RPMI8226 (cell line): ENCODE data around the gene DDB1.
A peak's percentile ranks its signal among the peaks of the same experiment; 100 is the strongest.

Experiments used
- DNase-seq: peaks from one replicate; pipeline ENCODE4 v3.0.0-alpha.2; 2015

Gene DDB1

DNA sequence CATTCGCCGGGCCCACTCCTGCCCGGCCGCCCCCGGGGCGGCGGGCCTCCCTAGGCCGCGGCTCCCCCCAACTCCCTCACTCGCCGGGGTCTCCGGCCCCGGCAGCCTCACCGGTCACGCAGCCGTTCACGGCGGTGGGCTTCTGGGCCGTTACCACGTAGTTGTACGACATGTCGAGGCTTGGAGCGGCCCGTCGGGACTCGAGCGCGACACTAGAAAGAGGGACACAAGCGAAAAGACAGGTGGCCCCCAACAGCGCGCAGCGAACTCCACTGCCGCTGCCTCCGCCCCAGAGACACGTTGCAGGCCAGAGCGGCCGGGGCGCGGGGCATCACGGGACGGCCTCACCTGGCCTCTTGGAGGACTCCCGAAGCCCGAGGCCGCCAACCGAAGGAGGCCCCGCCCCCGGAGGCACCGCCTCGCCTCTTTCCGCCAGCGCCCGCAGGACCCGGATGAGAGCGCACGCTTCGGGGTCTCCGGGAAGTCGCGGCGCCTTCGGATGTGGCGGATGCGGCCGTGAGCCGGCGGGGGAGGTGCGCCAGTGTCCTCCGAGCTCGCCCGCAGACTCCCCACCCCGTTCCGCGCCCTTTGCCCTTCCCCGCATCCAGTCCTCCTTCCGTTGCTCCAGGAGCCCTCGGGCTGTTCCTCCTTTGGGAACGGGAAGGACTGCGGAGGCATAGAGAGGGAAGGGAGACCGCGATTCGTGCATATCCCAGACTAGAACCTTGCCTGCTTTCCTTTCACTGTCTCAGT, at the start of gene DDB1, which contains the start of gene TKFC:
TSS of gene DDB1 (minus strand) at position 309 of the 753 bp plus-strand sequence. CDS start at position 172, 137 bp downstream.
TSS of gene TKFC (plus strand) at position 432 of the 753 bp plus-strand sequence. CDS start 1,501 bp downstream, outside the sequence.
- DNase-seq, result peak; percentile 99

DNA sequence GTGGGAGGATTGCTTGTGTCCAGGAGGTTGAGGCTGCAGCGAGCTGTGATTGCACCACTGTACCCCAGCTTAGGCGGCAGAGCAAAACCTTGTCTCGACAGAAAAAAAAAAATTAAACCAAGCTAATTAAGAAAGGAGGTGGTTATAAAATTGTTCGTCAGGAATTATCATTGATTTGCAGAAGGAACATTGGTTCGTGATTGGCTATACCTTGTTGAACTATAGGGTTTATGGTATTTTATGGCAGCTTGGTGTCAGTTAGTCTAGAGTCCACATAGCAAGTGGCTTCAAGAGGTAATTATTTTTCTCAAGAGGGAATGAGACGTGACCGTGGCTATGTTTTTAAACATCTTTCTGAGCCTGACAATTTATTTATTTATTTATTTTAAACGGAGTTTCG, 48.0 kb upstream of the DDB1 start:
- DNase-seq, result no peak

DNA sequence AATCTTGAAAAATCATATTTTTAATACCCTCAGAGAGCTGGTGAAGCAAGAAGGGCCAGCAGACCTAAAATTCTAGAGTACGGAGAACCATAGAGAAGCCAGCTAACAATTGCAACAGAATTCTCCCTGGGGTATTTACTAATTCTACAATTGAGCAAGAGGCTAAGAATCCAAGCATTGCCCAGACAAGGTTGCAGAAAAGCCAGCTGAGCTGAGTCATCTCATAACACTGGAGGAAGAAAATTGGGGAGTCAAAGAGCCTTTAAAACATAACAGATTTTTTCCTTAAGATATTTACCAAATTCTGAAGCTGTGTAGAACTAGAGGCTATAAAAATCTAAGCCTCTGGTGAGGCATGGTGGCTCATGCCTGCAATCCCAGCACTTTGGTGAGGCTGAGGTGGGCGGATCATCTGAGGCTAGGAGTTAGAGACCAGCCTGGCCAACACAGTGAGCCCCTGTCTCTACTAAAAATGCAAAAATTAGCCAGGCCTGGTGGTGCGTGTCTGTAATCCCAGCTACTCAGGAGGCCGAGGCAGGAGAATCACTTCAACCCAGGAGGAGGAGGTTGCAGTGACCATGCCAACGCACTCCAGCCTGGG, 45.9 kb upstream of the DDB1 start:
- no peak for DNase-seq

DNA sequence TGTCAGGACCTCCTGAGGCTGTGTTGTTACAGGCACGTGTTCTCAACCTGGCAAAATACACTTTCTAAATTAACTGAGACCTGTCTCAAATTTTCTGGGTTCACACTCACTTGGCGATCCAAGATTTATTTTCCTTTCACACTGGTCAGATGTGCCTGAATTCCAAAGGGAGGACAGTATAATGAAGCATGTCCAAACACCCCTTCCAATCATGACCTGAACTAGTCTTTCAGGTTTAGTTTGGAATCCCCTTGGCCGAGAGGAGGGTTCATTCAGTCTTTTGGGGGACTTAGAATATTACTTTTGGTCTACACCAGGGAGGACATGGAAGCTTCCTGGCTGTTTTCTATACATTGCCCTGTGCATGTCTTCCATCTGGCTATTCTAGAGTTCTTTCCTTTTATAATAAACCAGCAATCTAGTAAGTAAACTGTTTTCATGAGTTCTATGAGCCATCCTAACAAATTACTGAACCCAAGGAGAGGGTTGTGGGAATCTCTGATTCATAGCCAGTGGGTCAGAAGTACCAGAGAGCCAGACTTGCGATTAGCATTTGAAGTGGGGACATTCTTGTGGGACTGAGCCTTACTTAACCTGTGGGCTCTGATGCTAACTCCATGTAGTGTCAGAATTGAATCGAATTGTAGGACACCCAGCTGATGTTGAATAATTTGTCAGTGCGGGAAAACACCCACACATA, 44.7 kb upstream of the DDB1 start:
- no peak for DNase-seq

DNA sequence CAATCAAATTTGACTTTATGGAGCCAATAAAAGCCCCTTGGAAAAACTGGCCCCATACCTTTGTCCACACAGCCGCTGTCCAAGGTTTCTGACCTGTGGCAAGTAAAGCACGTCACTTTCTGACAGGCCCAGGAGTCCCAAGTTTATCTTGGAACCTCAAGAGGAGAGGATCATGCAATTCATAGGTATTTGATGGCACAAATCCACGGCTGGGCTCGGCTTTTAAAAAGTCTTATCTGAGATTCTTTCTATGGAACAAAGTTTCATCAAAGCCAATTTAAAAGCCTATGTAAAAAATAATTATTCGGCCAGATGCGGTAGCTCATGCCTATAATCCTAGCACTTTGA, 42.8 kb upstream of the DDB1 start:
- DNase-seq, result no peak

DNA sequence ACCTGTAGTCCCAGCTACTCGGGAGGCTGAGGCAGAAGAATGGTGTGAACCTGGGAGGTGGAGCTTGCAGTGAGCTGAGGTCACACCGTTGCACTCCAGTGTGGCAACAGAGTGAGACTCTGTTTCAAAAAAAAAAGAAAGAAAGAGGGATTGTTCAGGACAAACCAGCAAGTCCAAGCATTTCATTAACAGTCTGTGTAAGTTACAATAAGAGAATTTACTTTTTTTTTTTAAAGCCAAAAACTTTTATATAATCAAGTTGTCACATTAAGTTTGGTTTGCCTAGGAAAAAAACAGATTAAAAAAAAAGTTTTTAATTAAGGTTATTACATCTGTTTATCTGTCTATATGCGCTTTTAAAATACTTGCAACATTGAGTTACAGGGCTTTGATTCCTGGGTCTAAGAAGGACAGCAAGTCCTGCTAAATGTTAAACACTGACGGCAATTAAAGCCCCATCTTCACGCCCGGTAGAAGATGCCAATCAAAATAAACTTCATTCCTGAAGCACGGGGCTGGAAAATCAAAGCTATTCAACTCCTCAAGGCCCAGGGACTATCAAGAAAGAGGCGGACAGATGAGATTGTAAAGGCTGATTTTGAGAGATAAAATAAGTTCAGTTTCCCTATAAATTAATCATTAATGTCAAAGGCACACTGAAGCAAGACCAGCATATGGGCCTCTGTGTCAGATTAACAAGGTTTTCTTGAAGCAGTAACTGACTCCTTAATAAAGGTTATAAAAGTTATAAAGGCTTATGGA, 39.9 kb upstream of the DDB1 start:
- DNase-seq, result no peak

DNA sequence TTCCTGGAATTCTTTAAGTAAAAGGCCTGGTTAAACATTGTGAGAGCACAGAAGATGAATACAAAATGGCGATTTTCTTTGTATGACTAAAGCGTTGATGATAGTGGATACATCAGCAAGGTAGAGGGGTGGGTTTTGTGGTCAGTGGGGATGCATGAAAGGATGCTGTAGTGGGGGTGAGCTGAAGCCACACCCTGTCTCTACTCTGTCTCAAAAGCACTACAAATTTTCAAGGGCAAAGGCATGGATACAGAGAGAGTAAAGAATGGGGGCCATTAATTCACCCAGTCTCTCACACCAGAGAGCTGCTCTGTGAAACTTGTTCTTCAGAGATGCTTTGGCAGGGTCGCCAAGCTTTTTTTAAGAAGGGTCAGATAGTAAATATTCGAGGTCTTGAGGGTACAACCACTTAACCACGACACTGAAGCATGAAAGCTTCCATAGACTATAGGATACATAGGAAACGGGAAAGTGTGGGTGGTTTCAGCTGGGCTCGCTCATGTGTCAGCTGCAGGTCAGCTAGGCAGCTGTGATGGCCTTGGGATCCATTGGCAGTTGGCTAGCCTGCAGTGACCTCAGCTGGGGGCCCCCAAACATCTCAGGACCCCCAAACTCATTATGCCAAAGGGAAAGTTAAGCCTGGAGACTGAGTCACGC, 37.6 kb upstream of the DDB1 start:
- no peak for DNase-seq

DNA sequence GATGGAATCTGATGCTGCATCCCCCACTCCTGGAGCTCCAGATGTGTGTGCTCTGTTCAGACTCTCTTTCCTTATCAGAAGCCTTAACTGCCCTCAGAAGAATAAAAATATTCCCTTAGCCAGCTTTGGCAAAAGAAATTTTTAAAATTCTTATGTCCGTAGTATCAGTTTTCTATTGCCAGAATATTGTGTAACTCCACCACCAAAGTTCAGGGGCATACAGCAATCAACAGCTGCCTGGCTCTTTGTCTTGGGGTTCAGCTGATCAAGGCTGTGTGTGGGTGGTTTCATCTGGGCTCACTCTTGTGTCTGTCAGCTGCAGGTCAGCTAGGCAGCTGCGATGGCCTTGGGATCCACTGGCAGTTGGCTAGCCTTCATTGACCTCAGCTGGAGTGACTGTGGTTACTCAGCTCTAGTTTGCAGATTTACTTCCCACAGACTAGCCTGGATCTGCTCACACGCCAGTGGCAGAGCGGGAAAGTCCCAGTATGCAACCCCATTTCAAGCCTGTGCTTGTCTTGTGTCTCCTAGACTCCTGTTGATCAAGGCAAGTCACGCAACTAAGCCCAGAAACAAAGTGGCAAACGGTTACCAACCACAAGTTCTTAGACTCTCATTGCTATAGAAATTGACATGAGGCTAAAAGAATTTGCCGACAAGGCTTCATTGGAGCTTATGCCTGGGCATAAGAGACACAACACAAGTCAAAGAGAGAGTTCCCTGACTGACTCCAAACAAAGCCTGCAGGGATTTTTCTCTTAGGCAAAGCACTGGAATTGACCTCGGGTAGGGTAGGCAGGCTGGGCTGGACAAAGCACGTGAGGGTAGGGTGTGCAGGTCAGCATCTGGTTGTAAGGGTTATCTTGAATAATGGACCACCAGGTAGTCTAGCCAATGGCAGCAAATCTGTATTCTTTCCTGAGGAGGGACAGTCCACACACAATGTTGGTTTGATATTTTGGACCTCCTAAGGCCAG, 36.8 kb upstream of the DDB1 start:
- DNase-seq, result no peak

DNA sequence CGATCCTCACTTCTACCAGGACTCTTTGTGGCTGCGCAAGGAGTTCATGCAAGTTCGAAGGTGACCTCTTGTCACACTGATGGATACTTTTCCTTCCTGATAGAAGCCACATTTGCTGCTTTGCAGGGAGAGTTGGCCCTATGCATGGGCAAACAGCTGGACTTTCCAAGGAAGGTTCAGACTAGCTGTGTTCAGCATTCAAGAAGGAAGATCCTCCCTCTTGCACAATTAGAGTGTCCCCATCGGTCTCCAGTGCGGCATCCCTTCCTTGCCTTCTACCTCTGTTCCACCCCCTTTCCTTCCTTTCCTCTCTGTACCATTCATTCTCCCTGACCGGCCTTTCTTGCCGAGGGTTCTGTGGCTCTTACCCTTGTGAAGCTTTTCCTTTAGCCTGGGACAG, 35.7 kb upstream of the DDB1 start:
- no peak for DNase-seq

DNA sequence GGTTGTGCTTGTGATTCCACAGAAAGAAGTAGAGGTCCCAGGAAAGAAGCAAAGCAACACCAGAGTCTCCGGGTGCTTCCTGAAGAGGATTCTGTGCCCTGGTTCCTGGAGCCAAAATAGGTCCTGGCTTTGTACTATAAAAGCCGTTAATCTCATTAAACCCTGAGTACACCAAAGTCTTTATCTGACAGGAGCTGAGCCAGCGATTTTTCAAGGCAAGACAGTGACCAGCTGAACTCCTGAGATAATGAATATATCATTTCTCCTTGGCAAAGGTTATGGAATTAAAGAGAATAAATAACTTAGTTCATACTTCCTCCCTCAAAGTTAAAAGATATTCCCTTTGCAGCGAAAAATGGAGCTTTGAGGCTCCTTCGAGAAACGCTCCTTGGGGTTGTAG, 34.5 kb upstream of the DDB1 start:
- no peak for DNase-seq

DNA sequence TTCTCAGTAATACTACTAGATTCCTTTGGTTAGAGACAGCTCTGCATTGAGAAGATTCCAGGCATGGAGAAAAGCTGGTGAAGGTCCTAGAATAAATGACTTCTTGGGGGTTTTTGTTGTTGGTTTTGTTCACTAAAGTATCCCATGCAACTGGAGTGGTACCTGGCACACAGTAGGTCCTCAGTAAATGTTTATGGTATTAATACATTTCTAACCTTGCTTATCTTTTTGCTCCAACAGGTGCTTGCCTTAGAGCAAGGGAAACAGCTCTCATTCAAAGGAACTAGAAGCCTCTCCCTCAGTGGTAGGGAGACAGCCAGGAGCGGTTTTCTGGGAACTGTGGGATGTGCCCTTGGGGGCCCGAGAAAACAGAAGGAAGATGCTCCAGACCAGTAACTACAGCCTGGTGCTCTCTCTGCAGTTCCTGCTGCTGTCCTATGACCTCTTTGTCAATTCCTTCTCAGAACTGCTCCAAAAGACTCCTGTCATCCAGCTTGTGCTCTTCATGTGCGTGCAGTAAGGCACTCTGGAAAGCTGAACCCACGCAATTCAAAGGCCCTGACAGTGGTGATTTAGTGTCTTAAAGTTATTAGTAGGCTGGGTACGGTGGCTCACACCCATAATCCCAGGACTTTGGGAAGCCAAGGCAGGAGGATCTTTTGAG, 31.2 kb upstream of the DDB1 start:
- DNase-seq, result no peak

DNA sequence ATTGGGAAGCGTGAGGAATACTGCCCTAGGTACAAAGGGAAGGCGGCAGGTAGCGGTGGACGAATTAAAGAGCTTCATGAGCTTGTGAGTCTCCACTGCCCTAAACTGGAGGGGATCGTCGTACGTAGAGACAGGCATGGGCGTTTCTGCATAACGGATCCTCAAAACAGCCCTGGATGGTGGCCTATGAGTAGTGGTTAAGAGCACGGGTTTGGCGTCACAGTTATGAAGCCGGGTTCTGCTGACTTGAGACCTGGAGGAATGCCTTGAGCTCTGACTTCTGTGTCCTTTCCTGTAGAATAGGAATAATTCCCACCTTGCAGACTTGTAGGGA, 29.6 kb upstream of the DDB1 start:
- DNase-seq, result peak; percentile 62

DNA sequence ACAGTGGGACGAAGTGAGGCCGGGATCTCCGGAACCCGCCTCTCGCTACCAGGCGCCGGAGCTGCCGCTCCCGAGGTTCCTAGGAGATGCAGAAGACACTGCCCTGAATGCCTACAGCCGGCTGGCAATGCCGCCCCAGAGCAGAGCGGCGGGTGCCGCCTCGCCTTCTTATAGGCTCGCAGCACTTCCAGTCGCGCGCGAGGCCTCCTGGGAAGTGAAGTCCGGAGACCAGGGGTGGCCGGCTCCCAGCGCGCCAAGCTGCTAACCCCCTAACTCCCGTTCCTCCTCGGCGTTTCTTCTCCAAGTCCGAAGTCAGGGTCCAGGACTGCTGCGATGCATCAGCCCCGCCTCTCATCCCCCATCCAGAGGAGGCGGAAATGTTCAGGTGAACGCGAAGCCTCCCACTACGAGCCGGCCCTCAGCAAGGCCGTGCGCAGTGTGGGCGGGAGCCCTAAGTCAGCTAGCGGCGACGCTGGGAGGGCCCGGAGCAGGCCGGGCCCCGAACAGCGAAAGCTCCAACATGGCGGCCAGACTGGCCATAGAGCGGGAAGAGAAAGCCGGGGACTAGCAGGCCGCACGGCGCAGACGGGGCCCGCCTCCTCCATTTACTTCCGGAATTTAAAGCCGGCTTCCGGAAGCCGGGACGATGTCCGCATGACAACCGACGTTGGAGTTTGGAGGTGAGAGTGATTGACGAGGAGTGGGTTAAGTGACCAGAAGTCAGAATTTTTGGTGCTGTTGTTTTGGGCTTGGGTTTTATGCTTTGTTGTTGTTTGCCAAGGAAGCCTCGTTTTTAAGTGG, 29.0 kb upstream of the DDB1 start, which contains the start of the genes CYB561A3 and TMEM138:
TSS of gene CYB561A3 (minus strand) at position 142 of the 801 bp plus-strand sequence. CDS start 5,169 bp downstream, outside the sequence.
TSS of gene TMEM138 (plus strand) at position 634 of the 801 bp plus-strand sequence. CDS start 2,017 bp downstream, outside the sequence.
- DNase-seq, result peak; percentile 98

DNA sequence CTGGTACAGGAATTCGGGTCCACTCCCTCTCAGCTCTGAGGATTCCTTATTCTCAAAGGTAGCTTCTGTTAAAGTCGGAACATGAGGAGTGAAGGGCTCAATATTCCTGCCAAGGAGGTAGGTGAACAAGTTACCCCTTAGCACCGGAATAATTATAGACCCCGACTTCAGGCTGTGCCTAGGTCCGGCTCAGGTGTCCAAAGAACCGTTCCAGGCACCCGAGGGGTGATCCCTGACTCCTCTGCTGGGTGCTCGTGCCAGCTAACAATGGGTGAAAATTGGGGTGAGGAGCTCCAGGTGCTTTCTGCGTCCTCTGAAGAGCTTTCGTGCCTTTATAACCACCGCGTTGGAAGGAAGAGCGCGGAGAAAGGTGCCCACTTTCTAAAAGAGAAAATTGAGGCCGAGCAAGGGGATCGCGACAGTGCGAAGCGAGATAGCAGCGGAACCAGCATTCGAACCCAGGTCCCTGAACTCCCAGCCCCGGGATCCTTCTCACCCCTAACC, 28.4 kb upstream of the DDB1 start:
- no peak for DNase-seq

DNA sequence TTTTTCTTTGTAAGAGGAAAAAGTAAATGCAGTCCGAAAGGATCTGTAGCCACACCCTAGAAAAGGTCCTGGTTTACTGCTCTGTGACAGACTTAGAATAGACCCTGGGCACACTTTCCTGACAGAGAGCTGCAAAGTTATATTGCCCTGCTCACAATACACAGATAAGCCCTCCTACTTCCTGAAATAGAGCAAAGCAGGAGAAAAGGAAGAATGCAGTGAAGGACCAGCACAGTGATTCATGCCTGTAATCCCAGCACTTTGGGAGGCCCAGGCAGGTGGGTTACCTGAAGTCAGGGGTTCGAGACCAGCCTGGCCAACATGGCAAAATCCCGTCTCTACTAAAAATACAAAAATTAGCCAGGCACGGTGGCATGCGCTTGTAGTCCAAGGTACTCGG, 26.6 kb upstream of the DDB1 start:
- DNase-seq, result no peak

DNA sequence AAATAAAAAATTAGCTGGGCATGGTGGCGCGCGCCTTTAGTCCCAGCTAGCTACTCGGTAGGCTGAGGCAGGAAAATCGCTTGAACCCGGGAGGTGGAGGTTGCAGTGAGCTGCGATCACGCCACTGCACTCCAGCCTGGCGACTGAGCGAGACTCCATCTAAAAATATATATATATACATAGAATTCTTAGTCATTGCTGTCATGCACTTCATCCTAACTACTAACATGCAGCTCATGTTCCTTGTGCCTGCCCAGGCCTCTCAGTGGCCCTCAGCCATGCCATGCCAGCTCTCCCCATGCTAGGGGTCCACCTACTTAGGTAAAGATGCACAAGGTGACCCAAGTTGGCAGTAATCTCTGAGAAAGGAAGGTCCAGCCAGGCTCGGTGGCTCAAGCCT, 25.7 kb upstream of the DDB1 start:
- DNase-seq, result no peak

DNA sequence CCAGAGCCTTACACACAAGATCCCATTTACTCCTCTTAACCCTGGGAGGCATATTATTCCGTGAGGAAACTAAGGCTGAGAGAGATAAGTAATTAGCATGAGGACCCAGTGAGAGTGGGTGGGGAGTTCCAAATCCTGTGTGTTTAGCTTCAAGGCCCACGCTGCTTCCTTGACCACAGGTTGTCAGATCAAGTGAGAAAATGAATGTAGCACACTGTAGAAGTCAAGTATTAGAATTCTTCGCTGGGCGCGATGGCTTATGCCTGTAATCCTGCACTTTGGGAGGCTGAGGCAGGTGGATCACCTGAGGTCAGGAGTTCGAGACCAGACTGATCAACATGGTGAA, 25.0 kb upstream of the DDB1 start:
- no peak for DNase-seq

DNA sequence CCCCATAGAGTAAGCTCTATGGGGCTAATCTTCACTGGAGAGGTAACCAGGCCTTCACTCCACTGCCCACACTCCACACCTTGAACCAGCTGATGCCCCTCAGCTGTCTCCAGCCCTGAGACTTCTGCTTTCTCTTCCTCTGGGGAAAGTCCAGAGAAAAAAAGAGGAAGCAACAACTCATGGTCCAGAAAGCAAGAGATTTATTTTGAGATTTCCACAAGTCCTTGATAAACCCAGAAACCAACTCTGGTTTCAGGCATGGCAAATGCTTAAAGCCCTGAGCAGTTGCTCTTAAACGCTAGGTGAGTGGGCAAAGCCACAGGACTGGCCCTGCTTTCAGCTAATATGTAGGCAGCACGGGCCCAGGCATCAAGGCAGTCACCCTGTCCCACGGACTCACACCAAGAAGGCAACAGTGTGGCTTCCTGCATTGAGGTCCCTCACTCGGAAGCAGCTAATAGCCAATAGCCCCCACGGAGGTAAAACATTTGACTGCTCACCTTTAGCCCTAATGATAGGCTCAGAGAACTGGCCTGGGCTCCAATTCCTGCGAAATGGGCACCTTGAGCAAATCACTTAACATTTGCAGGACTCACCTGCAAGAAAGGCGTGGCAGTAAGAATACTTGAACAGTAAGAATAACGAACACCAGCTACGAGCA, 24.5 kb upstream of the DDB1 start:
- DNase-seq, result peak; percentile 69

DNA sequence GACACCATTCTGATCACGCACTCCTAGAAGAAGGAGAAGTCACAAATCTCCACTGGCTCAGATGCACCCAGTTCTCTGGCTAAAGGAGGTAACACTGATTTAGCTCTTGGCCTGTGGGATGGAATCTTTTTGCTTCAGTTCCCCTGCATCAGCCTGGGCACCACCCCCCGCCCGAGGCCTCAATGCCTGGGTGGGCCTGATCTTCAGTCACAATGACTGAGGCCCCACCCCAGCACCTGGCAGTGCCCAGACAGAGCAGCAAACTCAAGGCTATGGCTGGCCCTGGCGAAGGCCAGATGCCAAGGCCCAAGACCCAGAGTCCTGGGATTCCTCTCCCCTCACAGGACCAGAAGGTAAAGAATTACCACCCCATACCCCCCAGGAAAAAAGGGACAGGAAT, 23.8 kb upstream of the DDB1 start:
- DNase-seq, result no peak
